ENCODE measurements around the gene CAD.
"Not testable (repeated sequence)": the region's sequence is repeated elsewhere in the genome, so short reads cannot be mapped to it uniquely, and the experiment has no call there.

CAD gene

DNA sequence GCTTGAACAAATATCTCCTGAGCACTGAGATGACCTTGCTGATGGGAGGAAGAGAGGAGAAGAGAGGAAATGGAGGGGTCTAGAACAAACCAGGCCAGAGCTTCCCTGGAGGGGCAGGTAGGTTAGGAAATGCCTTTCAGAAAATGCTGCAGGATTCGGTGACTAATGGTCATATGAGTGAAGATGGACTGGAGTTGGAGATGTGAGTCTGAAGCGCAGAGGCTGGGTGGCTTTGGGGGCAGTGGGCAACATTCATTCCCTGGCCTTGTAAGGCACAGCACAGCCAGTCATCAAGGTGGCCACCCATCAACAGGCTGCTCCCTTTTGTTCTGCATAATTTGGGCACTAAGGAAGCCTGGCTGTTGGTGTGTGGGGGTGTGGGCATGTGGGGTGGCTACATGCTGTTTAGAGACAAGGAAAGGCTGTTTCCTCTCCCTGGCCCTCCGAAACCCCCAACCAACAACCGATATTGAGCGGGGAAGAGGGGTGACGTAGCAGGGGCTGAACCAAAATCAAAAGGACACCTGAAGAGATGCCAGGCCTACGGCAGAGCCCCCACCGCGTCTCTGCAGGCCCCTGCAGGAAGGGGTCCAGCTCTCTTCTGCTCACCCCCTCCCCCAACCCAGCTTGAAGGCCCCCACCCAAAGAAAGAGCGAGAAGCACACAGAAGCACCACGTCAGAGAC lies 44.2 kb downstream of the CAD start:
- no peak for DNase-seq

- no peak for DNase-seq
Observed at GRCh38 chr2:27261926-27262298, 44.7 kb downstream of the CAD start.

GRCh38 chr2:27262379-27263286 lies 45.5 kb downstream of the CAD start, which contains the start of gene SLC30A3:
TSS of gene SLC30A3 (minus strand) at chr2:27263047. CDS start at chr2:27262906, 141 bp downstream.
- no peak for DNase-seq

DNA sequence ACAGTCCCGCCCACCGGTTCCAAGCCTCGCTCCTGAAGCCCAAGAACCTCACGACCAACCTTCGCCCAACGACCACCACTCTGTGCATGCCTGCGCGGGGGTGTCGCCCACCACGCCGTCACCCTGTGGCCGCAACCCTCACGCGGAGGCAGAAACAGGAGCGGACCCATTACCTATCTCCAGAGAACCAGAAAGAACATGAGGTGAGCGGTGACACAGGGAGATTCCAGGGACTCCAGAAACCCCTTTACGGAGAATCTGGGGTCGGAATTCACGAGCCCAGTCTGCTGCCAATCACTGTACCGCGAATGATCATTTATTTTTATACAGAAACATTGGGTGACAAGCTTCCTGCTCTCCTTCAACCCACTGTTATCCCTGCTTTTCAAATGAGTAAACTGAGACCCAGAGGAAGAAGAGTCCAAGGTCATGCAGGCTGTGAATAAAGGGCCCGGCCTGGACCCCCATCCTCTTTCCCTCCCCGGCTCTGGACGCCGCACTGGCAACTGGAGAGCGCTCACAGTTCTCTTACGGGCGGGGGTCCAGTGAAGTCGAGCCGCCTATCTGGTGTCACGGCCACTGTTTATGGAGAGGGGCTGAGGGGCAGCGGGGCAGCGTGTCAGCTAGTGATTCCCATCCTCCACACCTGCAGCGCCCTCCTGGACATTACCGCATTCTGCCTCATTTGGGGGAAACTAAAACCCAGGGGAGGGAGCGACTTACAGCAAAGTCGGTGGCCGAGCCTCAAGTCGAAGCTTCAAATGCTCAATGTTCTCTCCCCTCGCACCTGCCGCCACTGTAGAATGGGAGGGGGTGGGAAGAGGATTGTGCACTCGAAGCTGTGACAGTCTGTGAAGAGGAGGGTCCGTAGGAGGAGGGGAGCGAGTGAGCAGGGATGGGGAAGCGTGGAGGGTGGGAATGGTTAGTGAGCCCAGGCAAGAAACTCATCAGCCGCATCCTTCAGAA lies 46.4 kb downstream of the CAD start:
- DNase-seq = no peak

DNA sequence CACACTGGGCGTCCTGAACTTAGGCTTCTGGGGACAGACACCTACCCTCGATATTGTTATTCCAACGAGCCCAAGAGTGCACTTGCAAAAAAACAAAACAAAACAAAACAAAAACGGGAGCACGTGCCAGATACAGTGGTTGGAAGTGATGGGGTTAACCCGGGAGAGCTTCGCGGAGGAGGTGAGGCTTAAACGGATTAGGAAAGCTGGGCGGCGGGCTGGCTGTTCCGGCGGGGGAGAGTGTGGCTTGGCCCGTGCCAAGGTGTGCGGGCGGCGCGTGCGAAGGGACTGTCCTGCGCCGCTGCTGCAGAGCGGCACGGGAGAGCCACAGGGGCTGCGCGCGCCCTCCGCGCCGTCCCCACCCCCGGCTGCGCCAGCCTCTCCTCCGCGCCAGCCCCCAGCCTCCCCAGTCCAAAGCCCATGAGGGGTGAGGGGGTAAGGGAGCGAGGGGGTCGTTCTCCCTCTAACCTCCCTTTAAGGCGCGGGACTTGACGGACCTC lies 47.1 kb downstream of the CAD start:
- no peak for DNase-seq

DNA sequence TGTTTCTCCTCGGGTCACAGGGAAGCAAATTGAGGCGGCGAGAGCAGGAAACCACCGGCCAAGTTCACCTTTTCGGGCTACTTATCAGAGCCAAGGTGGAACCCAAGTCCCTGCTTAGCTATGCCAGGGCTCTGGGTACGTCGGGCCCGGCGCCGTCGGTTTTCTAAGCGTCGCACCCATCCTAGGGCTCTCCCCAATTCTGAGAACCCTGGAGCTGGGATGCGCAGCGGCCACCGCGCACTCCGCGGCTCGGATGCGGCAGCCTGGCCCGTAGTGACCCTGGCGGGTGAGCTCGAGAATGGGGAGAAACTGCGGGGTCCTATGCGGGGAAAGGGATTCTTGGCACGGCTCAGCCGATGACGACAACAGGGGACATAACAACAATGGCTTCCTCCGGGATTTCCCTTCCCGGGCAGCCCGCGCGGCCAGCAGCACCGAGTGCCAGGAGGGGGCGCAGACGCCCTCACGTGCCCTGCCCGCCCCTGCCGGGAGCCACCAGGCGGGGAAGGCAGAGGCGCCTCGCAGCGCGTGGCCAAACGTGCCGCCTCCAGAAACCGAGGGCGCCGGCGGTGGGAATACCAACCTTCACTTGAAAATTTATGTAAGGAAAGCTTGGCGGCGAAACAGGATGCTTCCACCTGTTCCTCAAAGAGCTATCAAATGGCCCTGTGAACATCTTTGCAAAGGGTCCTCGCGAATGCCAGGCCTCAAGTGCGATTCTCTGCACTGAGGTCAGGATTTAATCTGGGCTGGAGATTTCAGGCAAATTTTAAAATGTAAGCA lies 47.8 kb downstream of the CAD start:
- DNase-seq = no peak

DNA sequence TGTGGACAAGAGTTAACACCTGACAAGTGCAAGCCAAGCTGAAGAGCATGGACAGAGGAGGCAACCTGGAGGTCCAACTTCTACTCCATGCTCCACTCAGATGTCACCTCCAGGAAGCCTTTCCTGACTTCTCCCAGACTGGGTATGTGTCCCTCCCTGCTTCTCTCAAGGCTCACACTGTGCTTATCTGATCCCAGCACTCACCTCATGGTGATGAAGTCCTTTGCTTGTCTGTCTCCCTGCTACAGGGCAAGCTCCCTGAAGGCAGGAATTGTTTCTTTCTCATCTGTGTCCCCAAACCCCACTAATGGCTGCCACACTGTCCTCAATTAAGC lies 48.3 kb downstream of the CAD start:
- no peak for DNase-seq

GRCh38 chr2:27268296-27268695 lies 51.1 kb downstream of the CAD start:
- DNase-seq = not testable (repeated sequence)

DNA sequence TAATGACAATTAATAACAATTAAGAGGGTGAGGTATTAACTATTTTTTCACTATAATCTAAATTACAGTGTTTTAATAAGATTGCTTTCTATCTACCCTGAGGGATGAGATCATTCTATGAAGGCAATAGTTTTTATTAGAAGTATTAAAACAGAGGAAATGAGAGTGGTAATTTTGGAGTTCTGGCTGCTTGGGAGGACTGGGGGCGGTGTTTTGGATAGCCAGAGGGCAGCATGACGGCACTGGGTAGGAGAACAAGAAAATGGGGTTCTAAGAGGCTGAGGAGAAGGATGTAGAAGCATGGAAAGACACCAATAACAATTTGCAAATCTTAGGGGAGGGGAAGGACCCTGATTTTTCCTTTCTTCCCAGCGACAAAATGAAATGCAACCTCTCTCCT lies 53.0 kb downstream of the CAD start:
- no peak for DNase-seq

- no peak for DNase-seq
Observed at GRCh38 chr2:27270670-27271069, 53.5 kb downstream of the CAD start.

DNA sequence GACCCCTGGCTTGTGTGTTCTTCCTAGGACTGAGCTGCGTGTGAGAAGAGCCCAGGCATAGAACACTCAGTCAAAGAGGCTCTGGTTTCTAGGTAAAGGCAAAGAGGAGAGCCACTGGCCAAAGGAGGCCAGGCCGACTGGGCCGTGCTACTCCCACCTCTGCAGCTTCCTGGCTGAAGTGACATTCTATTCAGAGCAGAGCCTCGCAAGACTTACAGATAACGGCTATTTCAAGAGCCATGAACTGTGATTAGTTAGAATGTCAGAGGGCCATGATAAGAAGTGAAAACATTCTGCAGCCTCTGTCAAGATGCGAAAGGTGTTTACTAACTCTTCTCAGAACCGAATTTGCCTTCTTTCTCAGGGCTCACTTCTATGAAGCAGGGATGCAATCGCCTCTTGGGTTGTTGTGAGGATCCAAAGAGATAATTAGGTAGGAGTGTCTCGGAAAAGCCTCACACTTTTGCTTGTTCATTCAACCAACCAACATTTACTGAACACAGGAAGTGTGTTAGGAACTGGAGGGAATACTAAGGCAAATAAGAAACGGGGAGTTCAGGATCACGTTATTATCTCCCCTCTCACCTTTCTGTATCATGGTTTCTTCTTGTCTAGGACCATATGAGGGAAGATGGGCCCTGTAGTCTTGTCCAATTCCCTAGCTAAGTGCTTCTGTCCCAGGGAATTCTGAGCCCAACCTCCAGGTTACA lies 54.6 kb downstream of the CAD start:
- no peak for DNase-seq

DNA sequence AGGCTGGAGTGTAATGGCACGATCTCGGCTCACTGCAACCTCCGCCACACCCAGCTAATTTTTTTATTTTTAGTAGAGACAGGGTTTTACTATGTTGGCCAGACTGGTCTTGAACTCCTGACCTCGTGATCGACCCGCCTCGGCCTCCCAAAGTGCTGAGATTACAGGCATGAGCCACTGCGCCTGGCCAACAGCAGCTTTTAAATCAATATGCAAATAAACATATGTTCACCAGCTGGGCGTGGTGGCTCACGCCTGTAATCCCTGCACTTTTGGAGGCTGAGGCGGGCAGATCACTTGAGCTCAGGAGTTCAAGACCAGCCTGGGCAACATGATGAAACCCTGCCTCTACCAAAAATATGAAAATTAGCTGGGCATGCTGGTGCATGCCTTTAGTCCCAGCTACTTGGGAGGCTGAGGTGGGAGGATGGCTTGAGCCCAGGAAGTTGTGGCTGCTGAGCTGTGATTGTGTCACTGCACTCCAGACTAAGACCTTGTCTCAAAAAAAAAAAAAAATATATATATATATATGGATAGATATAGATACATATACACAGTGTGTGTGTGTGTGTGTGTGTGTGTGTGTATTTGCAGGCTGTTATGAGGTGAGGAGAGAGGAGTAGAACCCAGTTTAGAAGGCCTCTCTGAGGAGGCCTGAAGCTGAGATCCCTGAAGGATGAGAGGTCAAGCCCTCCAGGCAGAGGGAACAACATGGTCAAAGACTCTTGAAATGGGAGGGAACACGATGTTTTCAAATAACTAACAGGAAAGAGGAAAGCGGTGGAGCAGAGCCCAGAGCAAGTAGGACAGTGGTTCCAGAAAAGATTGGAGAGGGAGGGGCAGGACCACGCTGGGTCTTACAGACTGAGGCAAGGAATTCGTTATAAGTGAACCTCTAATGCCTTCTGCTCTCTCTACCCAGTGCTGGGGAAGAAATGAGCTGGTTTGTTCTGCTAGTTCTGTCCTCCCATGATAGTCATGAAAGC lies 55.7 kb downstream of the CAD start:
- DNase-seq = not testable (repeated sequence)

GRCh38 chr2:27275211-27276150 lies 58.3 kb downstream of the CAD start, which contains the start of gene DNAJC5G:
TSS of gene DNAJC5G (plus strand) at chr2:27275433. CDS start at chr2:27276729, 1,296 bp downstream.
- no peak for DNase-seq

DNA sequence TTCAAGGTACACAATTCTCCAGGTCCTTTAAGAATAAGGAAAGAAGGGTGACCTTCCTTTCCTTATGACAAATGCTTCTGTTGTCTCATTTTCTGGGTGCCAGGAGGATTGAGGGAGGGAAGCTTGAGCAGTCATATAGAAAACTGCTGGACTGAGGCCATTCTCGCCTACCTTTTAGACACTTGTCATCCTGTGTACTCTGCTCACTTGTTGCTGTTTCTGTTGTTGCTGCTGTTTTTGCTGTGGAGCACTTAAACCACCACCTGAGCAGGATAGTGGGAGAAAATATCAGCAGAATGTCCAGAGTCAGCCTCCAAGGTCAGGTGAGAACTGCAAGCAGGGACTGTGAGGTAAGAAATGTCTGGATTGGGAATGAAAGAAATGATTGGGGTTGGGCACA lies 60.8 kb downstream of the CAD start:
- no peak for DNase-seq

- no peak for DNase-seq
Observed at GRCh38 chr2:27280826-27281225, 63.7 kb downstream of the CAD start.

DNA sequence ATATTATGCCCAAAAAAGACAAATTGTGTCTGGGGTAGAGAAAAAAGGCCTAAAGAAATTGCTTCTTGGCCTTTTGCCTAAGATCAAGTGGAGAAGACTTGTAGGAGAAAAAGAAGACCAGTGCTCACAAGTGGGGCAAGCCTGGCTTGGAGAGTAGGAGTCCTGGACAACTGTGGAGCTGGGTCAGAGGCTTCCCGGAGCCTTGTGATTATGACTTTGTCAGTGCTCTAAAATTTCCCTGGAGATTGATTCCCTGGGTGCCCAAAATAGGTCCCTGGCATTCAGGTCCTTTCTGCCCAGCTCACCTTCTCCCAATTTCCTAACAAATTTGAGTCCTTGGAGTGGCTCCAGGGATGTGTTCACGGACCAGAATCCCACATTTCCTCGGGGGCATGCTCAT lies 64.3 kb downstream of the CAD start:
- DNase-seq = no peak

DNA sequence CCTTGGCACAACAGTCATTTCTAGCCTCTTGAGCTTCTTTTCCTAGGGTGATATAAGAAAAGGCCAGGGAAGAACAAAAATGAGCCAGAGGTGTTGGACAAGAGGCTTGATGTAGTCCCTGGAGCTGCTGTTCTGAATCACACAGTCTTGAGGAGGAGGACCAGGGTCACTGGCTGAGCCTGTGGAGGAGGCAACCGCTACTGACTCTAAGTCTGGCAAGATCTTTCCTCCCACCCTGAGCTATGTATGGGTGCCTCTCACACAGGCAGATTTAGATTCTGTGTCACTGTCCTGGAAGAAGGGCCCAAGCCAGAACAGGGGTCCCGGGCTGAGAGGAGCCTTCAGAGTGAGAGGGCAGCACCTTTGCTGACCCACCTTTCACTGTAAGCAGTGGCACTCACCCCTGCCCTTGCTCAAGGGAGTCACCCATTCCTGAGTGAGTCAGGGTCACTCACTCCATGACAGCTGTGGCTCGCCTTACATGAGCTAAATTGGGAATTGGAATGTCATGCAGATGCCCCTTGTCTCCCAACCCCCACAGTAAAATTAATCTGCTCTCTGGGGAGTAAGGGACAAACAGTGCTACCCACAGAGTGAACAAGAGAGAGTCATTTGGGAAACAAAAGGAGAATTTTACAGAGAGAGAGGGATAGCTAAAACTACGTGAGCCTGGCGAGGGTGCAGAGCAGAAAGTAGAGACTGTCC lies 64.8 kb downstream of the CAD start, which contains the start of gene TRIM54:
Gene TRIM54, plus strand, starts transcription at position 575 of the 705 bp plus-strand sequence. CDS start 303 bp downstream, outside the sequence.
- no peak for DNase-seq

DNA sequence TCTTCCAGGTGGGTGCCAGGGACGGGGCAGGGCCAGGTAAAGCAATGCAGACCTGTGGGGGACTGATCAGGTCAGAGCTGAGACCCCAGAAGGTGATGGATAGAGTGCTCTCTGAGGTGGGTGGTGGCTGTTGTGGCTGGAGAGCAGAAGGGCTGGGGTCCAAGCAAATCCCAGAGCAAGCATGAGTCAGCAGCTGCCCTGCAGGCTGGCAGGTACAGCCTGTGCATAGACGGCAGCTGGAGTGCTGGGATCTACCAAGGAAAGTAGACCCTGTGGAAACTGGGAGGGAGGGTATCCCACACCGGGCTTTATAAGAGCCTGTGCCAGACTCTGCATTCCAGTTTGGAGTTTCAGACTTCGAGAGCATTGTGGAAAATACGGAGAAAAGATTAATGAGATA lies 65.7 kb downstream of the CAD start:
- DNase-seq = no peak
